CD4-positive, alpha-beta T cell treated with Interferon gamma for 1 hour (primary cell): ENCODE data around the gene PCSK6.
A peak's percentile ranks its signal among the peaks of the same experiment; 100 is the strongest.
"Not testable (repeated sequence)": the region's sequence is repeated elsewhere in the genome, so short reads cannot be mapped to it uniquely, and the experiment has no call there.

Experiments
- DNase-seq: peaks from one replicate; pipeline ENCODE4 v3.0.0-alpha.2; 2020

Gene PCSK6

GRCh38 chr15:101303408-101303807, 186.1 kb downstream of the PCSK6 start:
- no peak for DNase-seq

DNA sequence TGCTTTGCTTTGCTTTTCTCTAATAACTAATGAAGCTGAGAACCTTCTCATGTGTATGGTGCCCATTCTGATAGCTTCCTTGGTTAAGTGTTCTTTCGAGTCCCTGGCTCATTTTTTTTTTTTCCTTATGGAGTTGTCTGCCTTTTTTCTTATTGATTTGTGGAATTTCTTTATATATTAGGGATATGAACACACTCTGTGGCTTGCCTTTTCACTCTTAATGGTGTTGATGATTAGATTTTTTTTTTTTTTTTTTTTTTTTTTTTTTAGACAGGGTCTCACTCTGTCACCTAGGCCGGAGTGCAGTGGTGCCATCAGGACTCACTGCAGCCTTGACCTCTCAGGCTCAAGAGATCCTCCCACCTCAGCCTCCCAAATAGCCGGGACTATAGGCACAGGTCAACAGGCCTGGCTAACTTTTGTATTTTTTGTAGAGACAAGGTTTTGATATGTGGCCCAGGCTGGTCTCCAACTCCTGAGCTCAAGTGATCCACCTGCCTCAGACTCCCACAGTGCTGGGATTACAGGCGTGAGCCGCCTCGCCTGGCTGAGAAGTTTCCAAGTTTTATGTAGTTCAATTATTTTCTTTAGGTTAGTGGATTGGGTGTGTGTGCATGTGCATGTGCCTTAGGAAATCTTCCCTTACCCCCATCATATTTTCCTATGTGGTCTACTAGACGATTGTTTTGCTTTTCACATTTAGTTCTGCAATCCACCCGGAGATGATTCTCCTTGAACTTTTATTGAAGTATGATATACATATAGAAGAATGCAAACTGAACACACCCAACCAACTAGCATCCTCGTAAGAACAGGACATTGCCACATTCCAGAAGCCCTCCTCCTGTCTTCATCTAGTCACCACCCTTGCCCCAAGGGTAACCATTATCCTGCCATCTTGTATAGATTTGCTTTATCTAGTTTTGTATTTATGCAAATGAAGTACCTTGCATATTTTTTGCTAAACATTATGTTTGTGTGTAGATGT, 192.8 kb downstream of the PCSK6 start:
- no peak for DNase-seq

- DNase-seq, result no peak
These were observed 193.8 kb downstream of the PCSK6 start for GRCh38 chr15:101295607-101296161.

- DNase-seq, result peak; percentile 94
These were observed 194.5 kb downstream of the PCSK6 start, which contains the start of gene SNRPA1 for GRCh38 chr15:101294731-101295606. SNRPA1 (minus strand) TSS chr15:101295248; CDS start chr15:101295178, 70 bp downstream.

DNA sequence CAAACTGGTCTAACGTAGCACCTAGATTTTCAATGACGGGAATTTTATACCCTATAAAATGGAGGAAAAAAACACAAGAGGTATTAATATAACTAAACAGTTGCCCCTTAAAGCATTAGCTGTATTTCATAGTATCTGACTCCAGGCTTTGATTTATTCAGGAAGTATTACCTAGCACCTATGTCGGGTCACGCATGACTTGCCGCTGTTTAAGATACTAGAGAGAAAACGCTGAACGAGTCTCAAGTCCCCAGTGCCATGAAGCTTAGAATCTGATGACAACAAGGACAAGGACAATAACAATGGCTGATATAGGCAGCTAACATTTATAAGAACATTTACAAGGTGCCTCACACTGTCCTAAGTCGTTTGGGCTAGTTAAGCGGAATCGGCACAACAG, 196.4 kb downstream of the PCSK6 start:
- DNase-seq, result no peak

- DNase-seq, result no peak
These were observed 200.5 kb downstream of the PCSK6 start for GRCh38 chr15:101288905-101289513.

GRCh38 chr15:101287342-101287741, 202.2 kb downstream of the PCSK6 start:
- not testable (repeated sequence) for DNase-seq

- no peak for DNase-seq
These were observed 202.9 kb downstream of the PCSK6 start for GRCh38 chr15:101286471-101287114.

- DNase-seq, result no peak
These were observed 205.6 kb downstream of the PCSK6 start for GRCh38 chr15:101283931-101284330.

DNA sequence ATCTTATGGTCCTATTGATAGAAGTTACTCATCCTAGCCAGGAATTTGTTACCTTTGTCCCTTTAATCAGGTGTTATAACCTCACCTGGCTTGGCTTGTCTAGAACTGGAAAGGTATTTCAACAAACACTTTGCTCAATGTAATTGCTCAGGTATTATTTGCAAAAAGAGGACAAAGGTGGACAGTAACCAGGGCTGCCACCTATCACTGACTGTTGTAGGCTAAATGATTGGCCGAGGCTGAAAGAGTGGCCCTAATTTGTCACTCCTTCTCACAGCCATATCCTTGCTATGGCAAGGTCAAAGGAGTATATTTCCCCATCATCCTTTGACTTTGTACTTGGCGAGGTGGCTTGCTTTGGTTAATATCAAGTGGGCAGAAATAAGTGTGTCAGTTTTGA, 209.5 kb downstream of the PCSK6 start:
- DNase-seq, result no peak

DNA sequence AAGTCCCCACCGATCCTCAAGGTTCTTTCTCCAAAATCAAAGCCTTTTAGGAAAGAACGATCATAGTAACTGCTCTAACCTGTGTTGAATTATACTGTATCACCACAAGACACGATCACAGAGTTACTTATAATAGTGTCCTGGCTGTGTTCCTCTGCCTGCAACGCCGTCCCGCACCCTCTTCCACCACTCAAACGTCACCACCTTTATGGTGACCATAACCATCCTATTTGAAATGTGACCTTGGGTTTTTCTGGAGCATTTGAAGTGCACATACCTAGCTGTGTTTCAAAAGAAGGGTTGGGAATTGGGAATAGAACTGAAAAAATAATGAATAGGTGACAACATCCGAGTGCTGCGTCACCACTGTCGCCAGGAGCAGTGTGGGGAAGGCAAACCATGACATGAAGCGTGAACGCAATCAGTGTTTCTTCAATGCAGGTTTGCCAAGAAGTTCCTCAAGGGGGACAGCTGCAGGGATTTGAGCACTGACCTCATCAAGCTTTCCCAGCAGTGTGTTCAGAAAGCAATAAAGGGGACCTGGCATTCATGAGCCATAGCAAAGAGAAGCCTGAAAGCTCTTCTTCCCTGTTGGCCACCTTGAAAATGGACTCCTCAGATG, 211.5 kb downstream of the PCSK6 start:
- no peak for DNase-seq

GRCh38 chr15:101277038-101277822, 212.3 kb downstream of the PCSK6 start, which contains the start of gene SELENOS:
SELENOS (minus strand) TSS chr15:101277485; CDS start chr15:101277417, 68 bp downstream.
- peak; percentile 79 for DNase-seq

DNA sequence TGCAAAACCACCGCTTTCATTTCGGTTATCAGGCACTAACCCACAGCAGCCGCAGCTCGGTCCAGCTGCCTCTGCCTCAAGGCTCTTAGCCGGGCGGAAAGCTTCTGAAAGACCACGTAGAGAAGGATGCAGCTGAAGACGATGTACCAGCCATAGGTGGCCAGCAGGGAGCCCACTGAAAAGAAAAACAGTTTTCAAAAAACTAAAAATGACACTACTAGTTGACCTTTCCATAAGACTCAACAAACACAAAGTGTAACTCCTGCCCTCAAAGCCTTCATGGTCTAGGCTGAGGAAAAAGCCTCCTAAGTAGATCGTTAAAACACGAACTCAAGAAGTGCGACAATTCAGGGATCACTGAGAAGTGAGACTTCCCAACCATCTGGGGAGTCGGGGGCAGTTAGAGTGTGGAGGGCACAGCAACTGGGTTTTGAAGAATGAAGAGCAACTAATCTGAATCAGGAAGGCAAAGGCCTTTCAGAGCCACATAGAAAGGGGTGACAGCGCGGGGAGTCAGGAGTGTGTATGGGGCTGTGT, 212.9 kb downstream of the PCSK6 start:
- DNase-seq, result no peak

- no peak for DNase-seq
These were observed 214.5 kb downstream of the PCSK6 start for GRCh38 chr15:101275018-101275417.

- DNase-seq, result no peak
These were observed 216.0 kb downstream of the PCSK6 start for GRCh38 chr15:101273534-101273933.

DNA sequence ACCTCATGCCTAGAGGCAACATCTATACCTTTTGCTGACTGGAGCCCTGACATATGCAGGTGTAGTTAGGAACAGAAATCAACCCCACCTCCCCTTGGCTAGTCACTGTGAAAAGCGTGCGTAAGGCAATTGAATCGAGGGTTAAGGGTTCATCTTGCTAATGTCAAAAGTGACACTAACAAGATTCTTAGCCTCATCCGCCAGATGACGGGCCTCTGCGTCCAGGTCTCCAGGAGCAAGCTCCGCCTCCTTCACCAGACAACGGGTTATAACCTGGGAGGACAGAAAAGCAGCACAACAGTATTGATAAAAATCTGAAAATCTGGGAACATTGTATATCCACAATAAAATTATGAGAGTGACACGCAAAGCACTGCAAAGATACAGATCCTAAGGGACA, 216.9 kb downstream of the PCSK6 start:
- DNase-seq, result no peak

- DNase-seq, result no peak
These were observed 219.9 kb downstream of the PCSK6 start for GRCh38 chr15:101269479-101270223.

GRCh38 chr15:101267320-101268104, 222.0 kb downstream of the PCSK6 start:
- DNase-seq, result no peak

- DNase-seq, result no peak
These were observed 222.7 kb downstream of the PCSK6 start for GRCh38 chr15:101266787-101267186.
